HG02678 (cell line): Measurements from ENCODE around the gene CCT8.

ENCODE experiments used
- ATAC-seq: cut with Tn5 transposase; IDR thresholded peaks from one replicate; pipeline ENCODE4 v1.9.1; 2021; ENCODE audit warnings: mild to moderate bottlenecking, moderate library complexity; ENCODE audit not compliant: unreplicated experiment

The CCT8 gene, protein sequence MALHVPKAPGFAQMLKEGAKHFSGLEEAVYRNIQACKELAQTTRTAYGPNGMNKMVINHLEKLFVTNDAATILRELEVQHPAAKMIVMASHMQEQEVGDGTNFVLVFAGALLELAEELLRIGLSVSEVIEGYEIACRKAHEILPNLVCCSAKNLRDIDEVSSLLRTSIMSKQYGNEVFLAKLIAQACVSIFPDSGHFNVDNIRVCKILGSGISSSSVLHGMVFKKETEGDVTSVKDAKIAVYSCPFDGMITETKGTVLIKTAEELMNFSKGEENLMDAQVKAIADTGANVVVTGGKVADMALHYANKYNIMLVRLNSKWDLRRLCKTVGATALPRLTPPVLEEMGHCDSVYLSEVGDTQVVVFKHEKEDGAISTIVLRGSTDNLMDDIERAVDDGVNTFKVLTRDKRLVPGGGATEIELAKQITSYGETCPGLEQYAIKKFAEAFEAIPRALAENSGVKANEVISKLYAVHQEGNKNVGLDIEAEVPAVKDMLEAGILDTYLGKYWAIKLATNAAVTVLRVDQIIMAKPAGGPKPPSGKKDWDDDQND

GRCh38 chr21:29073222-29074006, at the start of gene CCT8:
CCT8 (minus strand) TSS chr21:29073648; CDS start chr21:29073590, 58 bp downstream.
- peak; percentile 90 for ATAC-seq

DNA sequence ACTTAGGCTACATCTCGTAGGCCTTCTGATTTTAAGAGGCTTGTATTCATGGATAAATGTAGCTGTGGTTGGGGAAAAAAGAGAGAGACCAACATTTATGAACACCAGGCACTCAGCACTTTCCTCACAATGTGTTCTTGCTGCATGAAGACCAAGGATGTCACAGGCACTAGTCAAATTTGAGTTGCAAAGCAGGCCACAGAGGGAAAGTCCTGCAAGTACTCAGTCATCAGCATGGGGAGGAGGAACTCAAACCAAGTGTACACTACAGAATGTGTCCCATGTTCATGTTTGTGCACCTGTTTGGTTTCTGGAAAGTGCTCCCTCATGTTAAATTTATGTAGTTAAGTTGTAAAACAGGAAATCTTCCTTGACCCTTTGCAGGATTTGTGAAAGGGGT, 48.3 kb upstream of the CCT8 start:
- ATAC-seq, result peak; percentile 64

GRCh38 chr21:29117372-29117955, 44.0 kb upstream of the CCT8 start:
- ATAC-seq, result peak; percentile 44

DNA sequence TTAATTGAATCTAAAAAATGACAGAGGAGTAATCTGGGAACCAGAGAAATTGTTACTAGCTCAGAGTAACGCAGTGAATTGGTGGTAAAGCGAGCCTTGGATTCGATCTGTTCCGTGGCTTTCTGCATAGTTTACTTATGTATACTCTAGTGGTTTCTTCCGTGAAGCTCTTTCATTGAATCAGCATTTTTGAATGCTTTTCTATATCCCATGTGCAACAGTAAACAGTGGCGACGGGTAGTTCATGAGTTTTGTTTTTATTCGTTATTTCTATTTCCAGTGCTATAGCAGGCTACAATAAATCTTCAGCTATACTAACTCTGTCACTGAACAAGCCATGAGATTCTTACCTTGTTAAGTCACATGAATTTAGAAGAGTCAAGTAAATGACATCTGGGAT, 42.5 kb upstream of the CCT8 start:
- no peak for ATAC-seq

DNA sequence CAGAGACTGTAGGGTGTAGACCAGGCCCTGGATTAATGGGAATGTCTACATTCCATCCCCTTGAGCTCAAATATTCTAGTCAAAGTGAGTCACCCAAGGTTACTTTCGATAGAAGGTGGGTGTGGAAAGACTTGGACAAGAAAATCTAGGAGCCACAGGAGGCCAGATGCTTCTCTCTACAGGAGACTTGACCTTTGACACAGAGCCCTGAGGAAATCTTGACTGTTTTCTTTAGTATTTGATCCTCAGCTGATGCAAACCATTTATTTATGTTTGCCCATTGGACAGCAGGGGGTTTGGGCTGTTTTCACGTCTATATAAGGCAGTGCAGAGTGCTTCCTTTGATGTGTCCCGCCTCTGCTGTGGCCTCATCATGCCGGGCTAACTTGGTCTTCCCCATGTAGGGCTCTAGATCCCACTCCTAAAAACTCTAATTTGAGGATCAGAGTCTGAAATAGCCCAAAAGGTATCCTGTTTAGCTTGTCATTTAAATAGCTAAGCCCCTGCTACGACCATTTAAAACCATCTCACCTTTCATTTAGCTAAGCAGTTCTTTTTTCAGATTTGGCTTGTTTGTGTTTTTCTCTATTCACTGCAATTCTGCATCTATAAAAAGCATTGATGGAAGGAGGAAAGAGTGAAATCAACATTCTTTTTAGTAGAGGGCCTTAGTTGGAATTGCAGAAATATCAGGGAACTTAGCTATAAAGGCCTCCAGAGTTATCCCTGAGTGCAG, 41.5 kb upstream of the CCT8 start:
- ATAC-seq, result no peak

- no peak for ATAC-seq
Measured at GRCh38 chr21:29105218-29105617, 31.8 kb upstream of the CCT8 start.

DNA sequence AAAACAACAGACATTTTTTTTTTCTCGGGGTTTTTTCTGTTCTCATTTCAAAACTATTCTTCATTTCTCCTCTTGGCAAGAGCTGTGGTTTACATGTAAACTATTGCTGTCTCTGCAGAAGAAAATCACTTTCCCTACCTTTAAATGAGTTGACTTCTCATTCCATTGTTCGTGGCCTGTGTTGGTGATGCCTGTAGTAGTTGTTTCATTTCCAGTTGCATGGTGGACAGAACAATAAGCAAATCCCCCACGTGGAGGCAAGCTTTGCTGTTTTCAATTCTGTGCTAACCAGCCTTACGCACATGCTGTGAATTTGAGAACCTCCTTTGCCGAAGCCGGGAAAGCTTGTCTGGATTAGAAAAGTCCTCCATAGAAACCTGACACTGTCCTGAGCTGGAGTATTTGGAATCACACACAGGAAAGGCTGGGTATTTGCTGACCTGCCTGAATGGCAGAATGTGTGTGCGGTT, 30.8 kb upstream of the CCT8 start:
- no peak for ATAC-seq

- no peak for ATAC-seq
Measured at GRCh38 chr21:29102791-29103257, 29.4 kb upstream of the CCT8 start.

GRCh38 chr21:29098156-29098555, 24.7 kb upstream of the CCT8 start:
- ATAC-seq, result no peak

- no peak for ATAC-seq
Measured at GRCh38 chr21:29096218-29097015, 23.0 kb upstream of the CCT8 start.

- ATAC-seq, result no peak
Measured at GRCh38 chr21:29092102-29092959, 18.9 kb upstream of the CCT8 start.

GRCh38 chr21:29091033-29091432, 17.6 kb upstream of the CCT8 start:
- ATAC-seq, result no peak

DNA sequence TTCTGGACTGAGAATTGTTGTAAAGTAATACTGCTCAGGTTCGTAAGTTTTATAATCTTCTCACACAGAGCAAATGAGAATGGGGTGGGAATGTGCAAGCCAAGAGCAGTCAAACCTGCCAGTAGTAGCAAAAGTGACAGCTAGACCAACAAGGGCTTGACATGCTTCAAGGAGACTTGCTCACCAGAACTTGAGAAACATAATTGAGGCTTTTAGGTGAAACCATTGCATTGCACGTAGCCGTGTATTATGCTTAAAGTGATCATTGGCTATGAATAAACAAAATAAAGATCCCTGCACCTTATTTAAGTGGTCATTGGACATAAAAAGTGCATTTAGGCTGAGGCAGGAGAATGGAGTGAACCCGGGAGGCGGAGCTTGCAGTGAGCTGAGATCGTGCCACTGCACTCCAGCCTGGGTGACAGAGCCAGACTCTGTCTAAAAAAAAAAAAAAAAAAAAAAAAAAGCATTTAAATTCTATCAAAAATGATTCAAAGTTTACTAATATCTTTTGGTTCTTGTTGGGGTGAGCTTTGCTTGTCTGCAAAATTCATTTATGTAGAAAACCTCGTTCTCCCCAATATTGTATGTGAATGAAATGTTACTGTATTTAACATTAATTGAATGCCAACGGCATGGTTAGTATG, 11.8 kb upstream of the CCT8 start:
- ATAC-seq, result no peak

- ATAC-seq, result no peak
Measured at GRCh38 chr21:29084372-29084771, 10.9 kb upstream of the CCT8 start.

GRCh38 chr21:29083306-29083705, 9.9 kb upstream of the CCT8 start:
- ATAC-seq, result no peak

- no peak for ATAC-seq
Measured at GRCh38 chr21:29082046-29082815, 8.8 kb upstream of the CCT8 start.

DNA sequence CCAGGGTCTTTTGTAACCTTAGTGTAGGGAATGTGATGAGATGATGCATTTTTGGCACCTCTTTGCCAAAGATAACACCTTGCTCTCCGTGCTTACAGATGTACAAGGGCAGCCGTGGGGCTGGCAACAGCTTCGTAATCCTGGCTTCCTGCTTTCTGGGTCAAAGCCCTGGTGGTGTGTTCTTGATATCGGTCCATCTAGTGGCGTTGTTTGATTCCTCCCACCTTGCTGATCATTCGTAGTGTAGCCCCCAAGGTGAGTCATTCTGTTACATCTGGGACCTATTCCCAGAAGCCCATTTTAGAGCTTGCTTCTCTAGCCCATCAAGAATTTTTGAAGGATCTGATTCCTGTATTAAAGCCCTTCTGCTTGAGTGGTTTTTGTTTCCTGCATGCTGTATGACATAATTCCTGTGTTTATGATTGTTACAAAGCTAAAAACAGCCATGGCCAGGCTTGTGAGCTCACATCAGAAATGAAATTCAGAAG, 7.0 kb upstream of the CCT8 start:
- ATAC-seq, result no peak
